Activated T-cell treated with anti-CD3 and anti-CD28 coated beads, Interleukin-2, amount 50 U/mL, for 72 hours (primary cell): ENCODE measurements around the gene TMEM95. TPM values are rescaled to one million over a fixed set of nuclear protein-coding genes. Genes with fewer than 3 reads are reported as not detected.

Experiments used
- ATAC-seq, 2 donors: fragments of 150-1000 bp; cut with Tn5 transposase; replicated peaks in 1 of 2; 2 replicates each; pipeline ENCODE4 v1.10.0; 2021; ENCODE audit warnings: moderate library complexity in 2 of 2, mild to moderate bottlenecking in 1 of 2
- DNase-seq, 2 donors: peaks; one replicate each; pipeline ENCODE4 v3.0.0; 2021 to 2022; ENCODE audit warnings: mixed read lengths in 1 of 2
- H3K27ac Mint-ChIP-seq: one replicate; pipeline ENCODE4 v1.8.0; 2022; ENCODE audit warnings: mild to moderate bottlenecking, moderate library complexity, mixed read lengths
- H3K27me3 Mint-ChIP-seq: one replicate; pipeline ENCODE4 v1.8.0; 2022; ENCODE audit warnings: low read depth, mixed read lengths
- H3K36me3 Mint-ChIP-seq, 2 donors: one replicate each; pipeline ENCODE4 v1.8.0; 2022; ENCODE audit warnings: mixed read lengths in 2 of 2, mild to moderate bottlenecking in 1 of 2; ENCODE audit not compliant: insufficient read depth in 2 of 2
- H3K4me1 Mint-ChIP-seq: one replicate; pipeline ENCODE4 v1.8.0; 2022; ENCODE audit warnings: low read depth, mixed read lengths
- H3K4me3 Mint-ChIP-seq, 2 donors: one replicate each; pipeline ENCODE4 v1.8.0; 2022; ENCODE audit warnings: mild to moderate bottlenecking in 2 of 2, mixed read lengths in 2 of 2, moderate library complexity in 2 of 2
- H3K9me3 Mint-ChIP-seq, 2 donors: one replicate each; pipeline ENCODE4 v1.8.0; 2022; ENCODE audit warnings: mixed read lengths in 2 of 2
- total RNA-seq, 2 donors: library from RNA; stranded (reverse); gene quantifications; one replicate each; pipeline ENCODE4 v1.2.3, GENCODE V29; 2022

Gene TMEM95
- total RNA-seq, 2 donors from 2014 or later: 0.34 TPM; not detected in 1

DNA sequence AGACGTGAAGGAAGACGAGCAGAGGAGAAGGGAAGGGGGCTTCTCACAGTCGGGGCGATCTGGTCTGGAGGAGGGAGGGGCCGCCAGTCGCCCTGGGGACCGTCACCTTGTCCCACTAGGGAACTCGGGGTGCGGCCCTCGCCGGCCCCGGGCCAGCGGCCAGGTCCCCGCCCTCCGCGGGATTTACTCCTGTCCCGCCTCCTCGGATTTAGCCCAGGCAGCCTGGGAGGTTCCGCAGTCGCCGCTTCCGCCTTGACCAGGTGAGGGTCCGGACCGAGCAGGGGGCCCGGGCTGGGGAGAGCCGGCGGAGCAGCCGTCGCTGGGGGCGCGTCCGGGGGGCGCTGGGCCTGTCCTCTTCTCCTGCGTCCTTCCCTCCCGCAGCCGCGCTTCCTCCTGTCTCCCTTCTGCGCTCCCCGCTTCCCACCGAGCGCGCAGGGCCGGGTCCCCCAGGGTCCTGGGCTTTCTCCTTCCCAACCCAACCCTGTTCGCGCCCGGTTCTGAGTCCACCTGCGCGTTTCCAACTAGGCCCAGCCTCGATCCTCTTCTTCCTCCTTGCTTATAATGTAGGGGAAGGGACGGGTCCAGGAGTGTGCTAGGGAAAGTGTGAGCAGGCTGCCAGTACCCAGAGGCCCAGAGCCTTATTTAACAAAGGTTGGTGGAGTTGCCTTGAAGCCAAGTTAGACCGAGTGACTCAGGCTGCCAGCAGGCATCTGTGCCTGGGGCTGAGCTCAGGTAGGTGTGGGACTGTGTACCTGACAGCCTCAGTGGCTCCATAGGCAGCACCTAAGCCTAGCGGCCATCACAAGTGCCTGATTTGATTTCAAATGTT, 26.1 kb downstream of the TMEM95 start, which contains the start of gene TNK1:
Gene TNK1 (plus strand): TSS at position 235 of the 829 bp plus-strand sequence. CDS start 1,838 bp downstream, outside the sequence.
- peaks cover 2 to 3% of the 10 kb centered on the region in 2 donors for H3K9me3 Mint-ChIP-seq
- no peak within 1 kb of the TSS for H3K27ac Mint-ChIP-seq
- H3K27me3 Mint-ChIP-seq: peaks cover 49% of the 10 kb centered on the region
- H3K4me3 Mint-ChIP-seq: peak within 1 kb of the TSS; percentile 22 to 28
- no peak for DNase-seq
- no peak for ATAC-seq
- peaks cover 2 to 5% of the 10 kb centered on the region in 2 donors for H3K36me3 Mint-ChIP-seq
- H3K4me1 Mint-ChIP-seq: peaks cover 8% of the 10 kb centered on the region

DNA sequence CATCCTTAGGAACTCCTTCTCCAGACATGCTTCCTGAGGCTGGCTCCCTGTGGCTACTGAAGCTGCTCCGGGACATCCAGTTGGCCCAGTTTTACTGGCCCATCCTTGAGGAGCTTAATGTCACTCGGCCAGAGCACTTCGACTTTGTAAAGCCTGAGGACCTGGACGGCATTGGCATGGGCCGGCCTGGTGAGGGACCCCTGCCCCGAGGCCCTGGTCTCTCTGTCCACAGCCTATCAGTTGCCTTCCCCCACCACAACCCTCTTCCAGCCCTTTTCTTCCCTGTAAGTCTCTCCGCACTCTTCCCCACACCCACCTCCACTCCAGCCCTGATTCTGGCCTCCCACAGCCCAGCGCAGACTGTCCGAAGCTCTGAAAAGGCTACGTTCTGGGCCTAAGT, 27.9 kb downstream of the TMEM95 start:
- H3K9me3 Mint-ChIP-seq: peaks cover 2 to 3% of the 10 kb centered on the region in 2 donors
- peaks cover 39% of the 10 kb centered on the region for H3K27me3 Mint-ChIP-seq
- H3K4me3 Mint-ChIP-seq: no peak overlapping the region
- H3K27ac Mint-ChIP-seq: no peak overlapping the region
- no peak for DNase-seq
- H3K36me3 Mint-ChIP-seq: peaks cover 2 to 6% of the 10 kb centered on the region in 2 donors
- ATAC-seq: no peak
- H3K4me1 Mint-ChIP-seq: peaks cover 8% of the 10 kb centered on the region

DNA sequence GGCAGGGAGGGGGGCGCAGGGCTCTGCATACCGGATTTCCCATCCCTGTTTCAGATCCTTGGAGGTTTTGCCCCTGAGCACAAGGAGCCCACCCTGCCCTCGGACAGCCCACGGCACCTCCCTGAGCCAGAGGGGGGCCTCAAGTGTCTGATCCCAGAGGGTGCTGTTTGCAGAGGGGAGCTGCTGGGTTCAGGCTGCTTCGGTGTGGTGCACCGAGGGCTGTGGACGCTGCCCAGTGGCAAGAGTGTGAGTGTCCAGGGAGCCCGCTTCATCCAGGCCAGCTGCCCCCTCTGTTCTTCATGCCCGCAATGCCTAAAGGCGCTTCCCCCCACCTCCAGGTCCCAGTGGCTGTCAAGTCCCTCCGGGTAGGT, 28.4 kb downstream of the TMEM95 start:
- no peak for ATAC-seq
- Mint-ChIP-seq H3K27me3 (peaks cover 39% of the 10 kb centered on the region), H3K36me3 (peaks cover 2 to 4% of the 10 kb centered on the region in 2 donors), H3K9me3 (peaks cover 2 to 3% of the 10 kb centered on the region in 2 donors), H3K4me1 (peaks cover 8% of the 10 kb centered on the region), H3K4me3 (peak overlapping the region; percentile 75 to 86), H3K27ac (no peak overlapping the region)
- DNase-seq: no peak

DNA sequence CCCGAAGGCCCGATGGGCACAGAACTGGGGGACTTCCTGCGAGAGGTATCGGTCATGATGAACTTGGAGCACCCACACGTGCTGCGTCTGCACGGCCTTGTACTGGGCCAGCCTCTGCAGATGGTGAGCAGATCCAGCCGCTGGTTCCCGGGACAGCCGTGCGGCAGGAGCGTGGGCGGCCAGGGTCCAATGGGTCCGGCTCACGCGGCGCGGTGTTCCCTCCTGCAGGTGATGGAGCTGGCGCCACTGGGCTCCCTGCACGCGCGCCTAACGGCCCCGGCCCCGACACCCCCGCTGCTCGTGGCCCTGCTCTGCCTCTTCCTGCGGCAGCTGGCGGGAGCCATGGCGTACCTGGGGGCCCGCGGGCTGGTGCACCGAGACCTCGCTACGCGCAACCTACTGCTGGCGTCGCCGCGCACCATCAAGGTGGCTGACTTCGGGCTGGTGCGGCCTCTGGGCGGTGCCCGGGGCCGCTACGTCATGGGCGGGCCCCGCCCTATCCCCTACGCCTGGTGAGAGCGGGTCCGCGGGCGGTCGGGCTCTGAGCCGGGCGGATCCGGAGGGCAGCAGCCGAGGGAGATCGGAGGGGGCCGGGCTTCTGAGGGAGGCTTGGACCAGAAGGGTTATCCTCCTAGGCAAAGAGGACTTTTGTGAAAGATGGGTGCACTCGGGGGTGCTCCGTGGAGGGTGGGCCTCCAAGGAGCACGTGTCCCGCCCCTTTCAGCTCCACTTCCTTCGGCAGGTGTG, 29.0 kb downstream of the TMEM95 start:
- Mint-ChIP-seq H3K4me3 (peak overlapping the region; percentile 75 to 86), H3K36me3 (peaks cover 2 to 4% of the 10 kb centered on the region in 2 donors), H3K27ac (no peak overlapping the region), H3K4me1 (peaks cover 8% of the 10 kb centered on the region), H3K27me3 (peaks cover 38% of the 10 kb centered on the region), H3K9me3 (peaks cover 2 to 3% of the 10 kb centered on the region in 2 donors)
- DNase-seq (peak; percentile 79 to 84), ATAC-seq (peak; percentile 99)

DNA sequence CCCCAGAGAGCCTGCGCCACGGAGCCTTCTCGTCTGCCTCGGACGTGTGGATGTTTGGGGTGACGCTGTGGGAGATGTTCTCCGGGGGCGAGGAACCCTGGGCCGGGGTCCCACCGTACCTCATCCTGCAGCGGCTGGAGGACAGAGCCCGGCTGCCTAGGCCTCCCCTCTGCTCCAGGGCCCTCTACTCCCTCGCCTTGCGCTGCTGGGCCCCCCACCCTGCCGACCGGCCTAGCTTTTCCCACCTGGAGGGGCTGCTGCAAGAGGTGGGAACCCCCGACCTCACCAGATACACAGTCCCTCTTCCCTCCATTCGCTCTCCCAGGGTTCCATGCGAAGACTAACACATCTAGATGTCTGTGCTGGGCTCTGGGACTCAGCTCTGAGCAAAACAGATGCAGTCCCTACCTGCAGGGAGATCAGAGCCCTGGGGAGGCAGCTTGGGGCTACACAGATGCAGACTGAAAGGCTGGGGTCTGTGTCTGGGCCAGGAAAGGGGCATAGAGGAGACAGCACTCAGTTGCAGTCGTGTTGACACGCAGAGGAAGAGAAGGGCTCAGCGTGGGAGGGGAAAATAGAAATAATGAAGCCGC, 29.6 kb downstream of the TMEM95 start:
- no peak for ATAC-seq
- H3K9me3 Mint-ChIP-seq: no peaks in the 10 kb centered on the region
- H3K4me3 Mint-ChIP-seq: peak overlapping the region; percentile 75 to 86
- peaks cover 8% of the 10 kb centered on the region for H3K4me1 Mint-ChIP-seq
- peaks cover 31% of the 10 kb centered on the region for H3K27me3 Mint-ChIP-seq
- H3K27ac Mint-ChIP-seq: no peak overlapping the region
- peaks cover 0 to 2% of the 10 kb centered on the region in 2 donors for H3K36me3 Mint-ChIP-seq
- DNase-seq: no peak

DNA sequence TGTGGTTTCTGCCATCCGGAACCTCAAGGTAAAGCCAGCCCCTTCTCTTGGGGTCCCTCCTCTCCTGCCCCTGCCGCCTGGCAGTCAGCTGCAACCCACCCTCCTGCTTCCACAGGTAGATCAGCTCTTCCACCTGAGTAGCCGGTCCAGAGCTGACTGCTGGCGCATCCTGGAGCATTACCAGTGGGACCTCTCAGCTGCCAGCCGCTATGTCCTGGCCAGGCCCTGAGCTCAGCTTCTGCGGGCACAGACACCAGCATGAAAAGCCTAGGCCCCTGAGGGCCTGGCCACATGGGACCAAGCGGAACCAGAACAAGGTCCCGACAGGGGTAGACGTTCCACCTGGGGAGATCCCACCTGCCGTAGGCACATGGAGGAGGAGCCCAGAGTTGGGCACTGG, 33.9 kb downstream of the TMEM95 start:
- Mint-ChIP-seq H3K27ac (no peak overlapping the region), H3K27me3 (no peaks in the 10 kb centered on the region), H3K4me1 (peaks cover 23% of the 10 kb centered on the region), H3K9me3 (no peaks in the 10 kb centered on the region), H3K36me3 (peaks cover 4 to 13% of the 10 kb centered on the region in 2 donors), H3K4me3 (no peak overlapping the region)
- DNase-seq (no peak), ATAC-seq (no peak)

DNA sequence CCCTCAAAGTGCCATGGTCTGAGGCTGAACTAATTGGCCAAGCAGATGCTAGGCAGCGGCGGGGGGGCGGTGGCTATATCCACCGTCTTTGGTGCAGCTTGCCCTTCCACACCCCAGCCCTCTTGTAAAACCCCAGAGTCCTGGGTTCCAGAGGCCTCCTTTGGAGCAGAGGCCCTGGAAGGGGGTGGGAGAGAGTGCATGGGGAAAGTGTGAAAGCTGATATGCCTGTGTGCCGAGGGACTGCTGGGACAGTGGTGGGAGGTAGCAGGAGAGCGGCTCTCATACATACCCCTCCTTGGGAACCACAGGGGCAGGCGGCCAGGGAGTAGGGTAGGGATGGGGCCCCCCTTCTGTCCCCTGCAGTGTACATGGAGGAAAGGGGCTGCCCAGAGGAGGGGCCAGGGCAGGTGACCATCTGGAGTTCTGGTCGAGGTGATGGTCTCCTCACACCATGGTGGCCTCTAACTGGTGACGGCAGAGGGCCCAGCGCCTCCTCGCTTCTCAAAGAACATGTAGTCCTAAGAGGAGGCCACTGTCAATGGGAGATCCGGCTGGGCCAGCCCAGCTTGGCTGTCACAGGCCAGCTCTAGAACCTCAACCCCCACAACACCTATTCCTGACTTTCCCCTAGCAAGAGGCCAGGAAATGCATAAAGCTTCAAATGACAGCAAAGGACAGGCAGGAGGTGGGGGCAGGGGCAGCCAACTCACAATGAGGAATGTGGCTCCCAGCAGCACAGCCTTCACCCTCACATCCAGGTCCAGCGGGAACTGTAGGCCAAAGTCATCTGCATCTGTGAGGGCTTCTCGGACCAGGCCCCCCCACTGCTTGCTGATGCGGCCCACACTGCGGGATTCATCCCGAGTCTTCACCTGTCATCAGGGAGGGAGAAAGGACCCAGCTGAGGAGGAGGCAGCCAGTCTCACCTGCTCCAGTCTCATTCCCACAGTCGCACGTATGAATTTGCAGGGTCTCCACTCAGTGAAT, 35.3 kb downstream of the TMEM95 start:
- ATAC-seq (no peak), DNase-seq (no peak)
- Mint-ChIP-seq H3K27me3 (no peaks in the 10 kb centered on the region), H3K27ac (no peak overlapping the region), H3K36me3 (peaks cover 4 to 15% of the 10 kb centered on the region in 2 donors), H3K4me3 (no peak overlapping the region), H3K9me3 (no peaks in the 10 kb centered on the region), H3K4me1 (peaks cover 20% of the 10 kb centered on the region)

DNA sequence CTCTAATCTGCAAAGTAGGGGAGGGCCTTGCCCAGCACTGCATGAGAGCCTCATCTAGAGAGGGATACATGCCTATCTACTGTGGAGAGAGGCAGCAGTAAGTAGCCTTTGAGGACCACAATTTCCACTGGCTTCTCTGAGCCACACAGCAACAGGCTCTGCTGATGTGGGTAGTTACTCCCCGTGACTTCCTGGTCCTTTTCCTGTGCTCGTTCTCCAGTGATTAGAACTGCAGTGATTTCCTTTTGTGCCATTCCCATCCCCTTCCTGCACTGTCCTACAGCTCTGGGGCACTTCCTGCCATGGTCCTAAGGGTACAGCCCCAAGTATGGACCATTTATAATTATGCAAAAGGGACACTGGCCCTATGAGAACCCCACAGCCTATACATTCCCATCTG, 36.4 kb downstream of the TMEM95 start:
- Mint-ChIP-seq H3K27me3 (no peaks in the 10 kb centered on the region), H3K9me3 (no peaks in the 10 kb centered on the region), H3K27ac (no peak overlapping the region), H3K4me3 (no peak overlapping the region), H3K36me3 (peaks cover 4 to 15% of the 10 kb centered on the region in 2 donors), H3K4me1 (peaks cover 21% of the 10 kb centered on the region)
- DNase-seq (no peak), ATAC-seq (no peak)

DNA sequence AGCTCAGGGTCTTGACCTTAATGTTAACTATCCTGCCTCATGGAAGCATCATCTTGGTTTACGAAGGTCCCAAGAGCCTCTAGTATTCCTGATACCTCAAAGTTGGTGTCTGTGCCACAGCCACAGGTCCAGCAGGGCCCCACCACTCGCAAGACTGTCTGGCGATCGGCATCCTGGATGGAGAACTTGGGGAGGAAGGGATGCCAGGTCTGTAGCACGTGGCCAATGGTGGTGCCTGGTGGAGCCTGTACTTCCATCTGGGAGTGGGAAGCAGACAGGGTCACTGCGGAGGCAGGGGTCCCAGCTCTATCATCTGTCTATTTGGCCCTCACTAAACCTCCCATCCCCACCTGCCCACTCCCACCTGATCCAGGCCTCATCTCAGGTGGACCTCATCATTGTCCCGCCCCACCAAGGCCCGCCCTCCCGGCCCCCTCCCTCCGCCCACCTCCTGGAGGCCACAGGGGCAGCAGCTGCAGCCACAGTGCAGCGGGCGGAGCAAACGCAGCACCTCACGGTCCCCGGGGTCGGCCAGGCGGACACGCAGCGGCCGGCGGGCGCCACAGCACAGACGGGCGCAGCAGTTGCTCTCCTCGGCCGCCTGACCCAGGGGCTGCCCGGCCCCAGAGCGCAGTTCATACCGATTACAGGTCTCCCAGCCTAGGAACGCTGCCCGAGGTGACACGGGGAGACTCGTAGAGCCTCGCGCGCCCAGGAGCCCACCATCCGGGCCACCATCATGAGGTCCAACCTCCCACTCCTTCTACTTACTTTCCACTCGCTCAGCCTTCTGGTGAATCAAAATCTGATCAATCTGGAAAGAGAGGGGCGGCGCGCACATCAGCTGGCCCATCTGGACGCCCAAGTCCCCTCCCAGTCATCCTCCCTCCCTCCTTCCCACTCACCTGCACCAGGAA, 38.0 kb downstream of the TMEM95 start:
- no peak for ATAC-seq
- DNase-seq: no peak

DNA sequence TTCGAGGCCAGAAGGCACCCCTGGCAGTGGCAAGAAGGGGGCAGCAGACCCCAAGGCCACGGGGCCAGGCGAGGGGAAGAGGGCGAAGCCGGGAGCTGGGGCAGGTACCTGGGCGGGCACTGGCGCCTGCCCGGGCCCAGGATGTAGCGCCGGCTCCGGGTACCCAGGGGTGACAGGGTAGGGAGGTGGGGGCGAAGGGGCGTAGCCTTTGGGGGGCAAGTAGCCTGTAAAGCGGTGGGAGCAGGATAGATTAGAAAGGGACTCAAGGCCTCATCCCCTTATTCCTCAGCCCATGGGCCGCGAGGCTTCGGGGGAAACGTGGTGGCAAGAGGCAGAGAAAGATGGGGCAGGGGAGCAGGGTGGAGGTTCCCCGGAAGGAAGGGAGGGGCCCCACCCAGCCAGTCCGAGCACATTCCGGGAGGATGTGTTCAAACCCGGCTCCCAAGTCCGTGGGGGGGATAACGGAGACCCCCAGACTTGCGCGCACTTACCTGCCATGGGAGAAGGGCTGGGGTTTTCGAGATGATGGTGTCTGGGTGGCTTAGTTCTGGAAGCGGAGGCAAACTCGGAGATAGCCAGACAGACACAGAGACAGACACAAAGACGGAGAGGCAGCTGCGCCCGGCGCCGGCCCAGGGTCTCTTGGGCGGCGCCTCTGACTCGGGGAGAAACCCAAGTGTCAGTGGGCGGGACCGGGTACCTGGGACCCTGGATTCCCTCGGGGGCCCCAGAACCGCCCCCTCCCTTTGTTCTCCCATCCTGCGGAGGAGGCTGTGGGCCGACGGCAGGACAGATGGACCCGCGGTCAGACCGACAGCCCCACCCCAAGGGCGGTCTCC, 38.9 kb downstream of the TMEM95 start:
- Mint-ChIP-seq H3K27me3 (no peaks in the 10 kb centered on the region), H3K9me3 (no peaks in the 10 kb centered on the region), H3K27ac (peak overlapping the region; percentile 93), H3K4me3 (peak overlapping the region; percentile 98 to 99), H3K36me3 (peaks cover 4 to 13% of the 10 kb centered on the region in 2 donors), H3K4me1 (peaks cover 21% of the 10 kb centered on the region)
- DNase-seq (peak; percentile 42 to 70), ATAC-seq (peak; percentile 55 to 56)

More for the DNA sequence above, 38.0 kb downstream of the TMEM95 start:
- Mint-ChIP-seq H3K9me3 (no peaks in the 10 kb centered on the region), H3K4me3 (peak overlapping the region; percentile 98 to 99), H3K36me3 (peaks cover 4 to 13% of the 10 kb centered on the region in 2 donors), H3K27me3 (no peaks in the 10 kb centered on the region), H3K27ac (no peak overlapping the region), H3K4me1 (peaks cover 21% of the 10 kb centered on the region)
